H1 (cell line): ENCODE data around the gene CACNA1B. TPM values are rescaled to one million over a fixed set of nuclear protein-coding genes. Genes with fewer than 3 reads are reported as not detected.

Experiments
- CTCF ChIA-PET: fragments of 300-600 bp; sonication (Branson Sonifier 250); formaldehyde crosslinking; loops from one replicate; lab custom pipeline; 2021; ENCODE audit not compliant: partially characterized antibody; lab: Charles Lee
- POLR2A ChIA-PET: fragments of 300-600 bp; sonication (Branson Sonifier 250); formaldehyde crosslinking; loops from one replicate; lab custom pipeline; 2021; ENCODE audit warnings: inconsistent platforms; ENCODE audit not compliant: partially characterized antibody; lab: Charles Lee
- DNase-seq, 2 experiments: peaks; one replicate each; pipeline versions ENCODE4 v3.0.0 to v3.0.0-alpha.2; 2010 to 2022; ENCODE audit warnings: low spot score in 2 of 2, low read depth in 1 of 2, mixed read lengths in 1 of 2
- FAIRE-seq: peaks from 2 replicates; lab custom pipeline; 2011; peaks lifted over from hg19 to GRCh38; lab: Jason Lieb, UNC
- H2AFZ ChIP-seq: 2 replicates; pipeline ENCODE4 v1.8.1; 2012; ENCODE audit warnings: low read length, inconsistent platforms
- H2AK5ac ChIP-seq: 2 replicates; pipeline ENCODE4 v1.6.1; 2013; ENCODE audit warnings: low read depth, low read length
- H2BK120ac ChIP-seq: replicated peaks from 2 replicates; pipeline ENCODE3; 2013; ENCODE audit warnings: low read depth, low read length, inconsistent platforms
- H2BK12ac ChIP-seq: 2 replicates; pipeline ENCODE4 v1.6.1; 2013; ENCODE audit warnings: low read depth, low read length
- H2BK15ac ChIP-seq: 2 replicates; pipeline ENCODE4 v1.6.1; 2013; ENCODE audit warnings: low read length
- H2BK20ac ChIP-seq: 2 replicates; pipeline ENCODE4 v1.6.1; 2013; ENCODE audit warnings: low read length
- H2BK5ac ChIP-seq: 2 replicates; pipeline ENCODE4 v1.6.1; 2013; ENCODE audit warnings: low read depth, low read length
- H3K14ac ChIP-seq: 2 replicates; pipeline ENCODE4 v1.6.1; 2013; ENCODE audit warnings: inconsistent platforms; ENCODE audit not compliant: insufficient read length
- H3K18ac ChIP-seq: 2 replicates; pipeline ENCODE4 v1.6.1; 2013; ENCODE audit warnings: low read length; ENCODE audit errors: extremely low read depth
- H3K23ac ChIP-seq: 2 replicates; pipeline ENCODE4 v1.6.1; 2013; ENCODE audit warnings: inconsistent platforms; ENCODE audit not compliant: insufficient read length
- H3K23me2 ChIP-seq: 2 replicates; pipeline ENCODE4 v1.6.1; 2013; ENCODE audit warnings: low read depth, low read length
- H3K27ac ChIP-seq: 2 replicates; pipeline ENCODE4 v1.6.1; 2011; ENCODE audit warnings: low read depth, low read length, inconsistent platforms
- H3K27me3 ChIP-seq, 4 experiments: replicated peaks in 1 of 4; 1 replicate in 1 of 4; 2 replicates in 3 of 4; pipeline versions ENCODE4 v1.6.1 to v1.8.1; 2011 to 2013; ENCODE audit warnings: low read length in 3 of 4, mild to moderate bottlenecking in 3 of 4, inconsistent platforms in 2 of 4, mixed read lengths in 2 of 4, moderate library complexity in 1 of 4; ENCODE audit not compliant: control insufficient read depth in 3 of 4, insufficient read depth in 3 of 4; ENCODE audit errors: extremely low read depth in 1 of 4
- H3K36me3 ChIP-seq, 4 experiments: 2 replicates each; pipeline versions ENCODE4 v1.6.1 to v1.8.1; 2011 to 2013; ENCODE audit warnings: mild to moderate bottlenecking in 4 of 4, low read length in 3 of 4, moderate library complexity in 2 of 4, control low read depth in 1 of 4, inconsistent platforms in 1 of 4; ENCODE audit not compliant: insufficient read depth in 4 of 4, control insufficient read depth in 2 of 4
- H3K4ac ChIP-seq: replicated peaks from 2 replicates; pipeline ENCODE3; 2013; ENCODE audit warnings: low read length, low read depth, mixed read lengths, inconsistent platforms; ENCODE audit not compliant: insufficient read length
- H3K4me1 ChIP-seq, 4 experiments: replicated peaks in 1 of 4; 1 replicate in 1 of 4; 2 replicates in 3 of 4; pipeline versions ENCODE4 v1.6.1 to v1.8.1; 2011 to 2013; ENCODE audit warnings: low read length in 3 of 4, inconsistent platforms in 2 of 4, mixed read lengths in 1 of 4; ENCODE audit not compliant: insufficient read depth in 4 of 4, control insufficient read depth in 3 of 4
- H3K4me2 ChIP-seq, 2 experiments: 2 replicates each; pipeline versions ENCODE4 v1.6.1 to v1.8.1; 2011 to 2013; ENCODE audit warnings: low read depth in 2 of 2, low read length in 2 of 2, control low read depth in 1 of 2, inconsistent platforms in 1 of 2, mild to moderate bottlenecking in 1 of 2; ENCODE audit not compliant: insufficient read depth in 1 of 2
- H3K4me3 ChIP-seq, 4 experiments: fragments of 200-600, 300-600 bp in 1 of 4; sonication (generic), shearing (Covaris generic), sonication (Bioruptor Twin) in 1 of 4; 2 replicates each; pipeline versions ENCODE4 v1.5.1 to v1.8.1; 2011 to 2016; ENCODE audit warnings: low read length in 4 of 4, low read depth in 3 of 4, control low read depth in 2 of 4, inconsistent platforms in 2 of 4, mild to moderate bottlenecking in 2 of 4, mixed read lengths in 1 of 4, moderate library complexity in 1 of 4; ENCODE audit not compliant: insufficient read depth in 2 of 4; ENCODE audit errors: extremely low read depth in 1 of 4
- H3K56ac ChIP-seq: replicated peaks from 2 replicates; pipeline ENCODE3; 2013; ENCODE audit warnings: low read depth, mild to moderate bottlenecking, mixed read lengths, low read length, inconsistent platforms; ENCODE audit not compliant: insufficient read length
- H3K79me1 ChIP-seq: 2 replicates; pipeline ENCODE4 v1.6.1; 2013; ENCODE audit warnings: low read depth, low read length, control low read depth
- H3K79me2 ChIP-seq, 2 experiments: 2 replicates each; pipeline versions ENCODE4 v1.6.1 to v1.8.1; 2012 to 2013; ENCODE audit warnings: low read length in 2 of 2, mild to moderate bottlenecking in 2 of 2, inconsistent platforms in 1 of 2; ENCODE audit not compliant: insufficient read depth in 2 of 2, control insufficient read depth in 1 of 2
- H3K9ac ChIP-seq, 4 experiments: replicated peaks in 1 of 4; 1 replicate in 1 of 4; 2 replicates in 3 of 4; pipeline versions ENCODE4 v1.6.1 to v1.8.1; 2011 to 2013; ENCODE audit warnings: low read depth in 3 of 4, low read length in 3 of 4, control low read depth in 2 of 4, mild to moderate bottlenecking in 2 of 4, moderate library complexity in 2 of 4, inconsistent platforms in 1 of 4; ENCODE audit errors: extremely low read depth in 1 of 4
- H3K9me3 ChIP-seq, 2 experiments: 2 replicates each; pipeline versions ENCODE4 v1.6.1 to v1.8.1; 2012 to 2013; ENCODE audit warnings: mild to moderate bottlenecking in 2 of 2, moderate library complexity in 2 of 2, control low read depth in 1 of 2, inconsistent platforms in 1 of 2, low read depth in 1 of 2, low read length in 1 of 2, mixed read lengths in 1 of 2; ENCODE audit not compliant: insufficient read depth in 2 of 2
- H4K20me1 ChIP-seq, 2 experiments: replicated peaks in 1 of 2; 2 replicates each; pipeline versions ENCODE3 to v1.8.1; 2011 to 2013; ENCODE audit warnings: inconsistent platforms in 2 of 2, low read length in 2 of 2, mild to moderate bottlenecking in 1 of 2; ENCODE audit not compliant: insufficient read depth in 2 of 2, control insufficient read depth in 1 of 2
- H4K5ac ChIP-seq: 2 replicates; pipeline ENCODE4 v1.6.1; 2013; ENCODE audit warnings: low read length, low read depth, mixed read lengths, inconsistent platforms; ENCODE audit not compliant: insufficient read length
- H4K8ac ChIP-seq: 2 replicates; pipeline ENCODE4 v1.8.0; 2013; ENCODE audit warnings: mild to moderate bottlenecking, moderate library complexity, low read length, inconsistent platforms; ENCODE audit not compliant: insufficient read depth; ENCODE audit errors: extremely low read depth
- H4K91ac ChIP-seq: replicated peaks from 2 replicates; pipeline ENCODE3; 2013; ENCODE audit warnings: low read length, mixed read lengths, inconsistent platforms; ENCODE audit not compliant: insufficient read length
- ASH2L ChIP-seq: fragments of 200-600, 300-600 bp; sonication (generic); IDR thresholded peaks from one replicate; pipeline ENCODE4 v1.7.1; 2017; ENCODE audit warnings: low read length
- HDAC2 ChIP-seq, 2 experiments: fragments of 300-600 bp in 1 of 2; sonication (generic) in 1 of 2; IDR thresholded peaks; 2 replicates each; pipeline ENCODE4 v1.6.1; 2011 to 2012; ENCODE audit warnings: low read depth in 2 of 2, low read length in 2 of 2, mild to moderate bottlenecking in 2 of 2, moderate library complexity in 2 of 2, borderline replicate concordance in 1 of 2, inconsistent platforms in 1 of 2
- KDM5A ChIP-seq: fragments of 200-600 bp; IDR thresholded peaks from 2 replicates; pipeline ENCODE4 v1.7.1; 2012; ENCODE audit warnings: mild to moderate bottlenecking, low read length, inconsistent platforms, mixed read lengths
- RAD21 ChIP-seq, 2 experiments: IDR thresholded peaks in 1 of 2; conservative IDR thresholded peaks in 1 of 2; 2 replicates each; pipeline ENCODE4 v1.6.1; 2011; ENCODE audit warnings: low read depth in 2 of 2, low read length in 2 of 2, improper control_type of control experiment in 1 of 2, inconsistent platforms in 1 of 2, mild to moderate bottlenecking in 1 of 2, moderate library complexity in 1 of 2
- RBBP5 ChIP-seq: IDR thresholded peaks from 2 replicates; pipeline ENCODE4 v1.7.1; 2012; ENCODE audit warnings: low read depth, mild to moderate bottlenecking, inconsistent platforms, low read length, moderate library complexity, borderline replicate concordance
- SIX5 ChIP-seq: IDR thresholded peaks from 2 replicates; pipeline ENCODE4 v1.6.1; 2011; ENCODE audit warnings: mild to moderate bottlenecking, low read depth, low read length
- TAF1 ChIP-seq: IDR thresholded peaks from 2 replicates; pipeline ENCODE4 v1.6.1; 2011; ENCODE audit warnings: mild to moderate bottlenecking, low read depth, low read length
- TAF7 ChIP-seq: optimal IDR thresholded peaks from 2 replicates; pipeline ENCODE3; 2011; ENCODE audit warnings: low read depth, mild to moderate bottlenecking, inconsistent platforms, low read length, moderate library complexity, borderline replicate concordance
- WGBS, 2 experiments: shearing (Covaris generic) in 1 of 2; methylation state at CpG; one replicate each; pipeline versions ENCODE4 v1.1.6 to v1.1.7; 2013 to 2015; ENCODE audit warnings: low lambda C conversion rate in 2 of 2, mixed read lengths in 2 of 2, inconsistent platforms in 1 of 2, low coverage in 1 of 2, missing lambda C conversion rate in 1 of 2; ENCODE audit not compliant: insufficient replicate concordance in 2 of 2, insufficient coverage in 1 of 2, insufficient read length in 1 of 2; ENCODE audit errors: extremely low coverage in 1 of 2, missing lambda C conversion rate in 1 of 2; 5-methylcytosine and 5-hydroxymethylcytosine counted together
- polyA plus RNA-seq, 7 experiments: library from polyadenylated mRNA; depleted of rRNA in 3 of 7; stranded (reverse) in 5 of 7; unstranded in 2 of 7; fragments of >200 nt in 5 of 7; fragments of 200-250 nt in 2 of 7; gene quantifications; 1 replicate in 5 of 7; 2 replicates in 1 of 7; 4 replicates in 1 of 7; pipeline versions ENCODE4 v1.2.1 to v1.2.3, GENCODE V29; 2011 to 2013; ENCODE audit warnings: missing spikeins in 2 of 7, mixed read lengths in 2 of 7
- total RNA-seq: library from RNA; stranded (reverse); fragmentation: NEBNext Ultra II Directional; extraction: Animal tissue kit (Norgen Biotek cat#: 25700); gene quantifications from 2 replicates; pipeline ENCODE4 v1.2.1, GENCODE V29; 2021
- TF ChIP-seq, protein P1 (sequence below), 3 experiments: IDR thresholded peaks; 1 replicate in 2 of 3; 2 replicates in 1 of 3; pipeline versions ENCODE4 v1.5.1 to v1.6.1; 2011; ENCODE audit warnings: low read length in 3 of 3, mild to moderate bottlenecking in 3 of 3, inconsistent platforms in 2 of 3, low read depth in 1 of 3, moderate library complexity in 1 of 3; ENCODE audit not compliant: insufficient read depth in 1 of 3; ENCODE audit errors: control extremely low read depth in 1 of 3

Gene CACNA1B
- total and polyA plus RNA-seq, 2 of the 8 experiments (the other 6 are each of a cell fraction or from before 2014, with no cell fraction given), result 1.5 to 5.7 TPM

DNA sequence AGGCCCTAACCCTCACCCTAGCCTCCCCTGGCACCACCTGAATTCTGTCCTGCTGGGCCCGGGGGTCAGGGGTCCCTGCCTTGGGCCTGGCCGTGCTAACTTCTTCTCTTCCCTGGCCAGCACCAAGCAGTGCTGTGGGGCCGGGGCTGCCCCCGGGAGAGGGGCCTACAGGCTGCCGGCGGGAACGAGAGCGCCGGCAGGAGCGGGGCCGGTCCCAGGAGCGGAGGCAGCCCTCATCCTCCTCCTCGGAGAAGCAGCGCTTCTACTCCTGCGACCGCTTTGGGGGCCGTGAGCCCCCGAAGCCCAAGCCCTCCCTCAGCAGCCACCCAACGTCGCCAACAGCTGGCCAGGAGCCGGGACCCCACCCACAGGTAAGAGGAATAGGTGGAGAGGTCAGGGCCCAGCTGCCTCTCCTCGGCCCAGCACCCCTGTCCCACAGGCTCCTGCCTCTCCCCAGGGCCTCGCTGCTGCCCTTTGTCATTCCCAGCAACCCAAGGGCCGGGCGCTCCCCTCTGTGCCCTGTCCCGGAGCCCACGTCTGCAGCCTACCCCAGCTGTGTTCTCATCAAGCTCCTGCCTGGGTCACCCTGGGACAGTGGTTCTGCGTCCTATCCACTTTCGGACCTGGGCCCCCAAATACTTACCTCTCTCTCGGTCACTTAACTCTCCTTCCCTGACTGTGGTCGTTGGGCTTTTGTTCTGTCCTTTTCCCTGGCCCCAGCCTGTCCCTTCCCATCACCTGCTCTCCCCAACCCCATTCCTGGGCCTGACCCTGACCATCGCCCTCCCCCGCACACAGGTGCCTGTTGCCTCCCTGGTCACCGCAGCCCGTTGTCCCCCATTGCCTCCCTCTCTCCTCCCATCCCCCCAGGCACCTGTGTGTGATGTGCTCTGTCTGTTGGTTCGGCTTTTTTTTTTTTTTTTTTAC is 243.2 kb downstream of the CACNA1B start:
- H3K27me3 ChIP-seq, result no peaks in the 10 kb centered on the region
- H3K27ac ChIP-seq, result no peak overlapping the region
- no peaks in the 10 kb centered on the region for H3K79me1 ChIP-seq
- CTCF ChIA-PET, result no interaction called here
- no peak overlapping the region for H3K9ac ChIP-seq
- peaks cover 69 to 92% of the 10 kb centered on the region in 2 experiments for H3K9me3 ChIP-seq
- no peak overlapping the region for H2AFZ ChIP-seq
- H4K91ac ChIP-seq, result no peak overlapping the region
- H4K20me1 ChIP-seq, result no peaks in the 10 kb centered on the region
- no peak overlapping the region for H3K23ac ChIP-seq
- H3K4me1 ChIP-seq, result no peaks in the 10 kb centered on the region
- no peak overlapping the region for H3K4ac ChIP-seq
- no peak overlapping the region for H2BK120ac ChIP-seq
- H3K36me3 ChIP-seq, result peaks cover 0 to 8% (median 0%) of the 10 kb centered on the region in 4 experiments; a peak in 1 of 8 replicates
- H2BK15ac ChIP-seq, result no peak overlapping the region
- H3K18ac ChIP-seq, result no peak overlapping the region
- H2AK5ac ChIP-seq, result no peak overlapping the region
- no peak for DNase-seq
- no peak overlapping the region for H2BK12ac ChIP-seq
- POLR2A ChIA-PET, result no interaction called here
- no peak for FAIRE-seq
- 90% methylated on average over 27 of the region's 36 CpGs; no CpG with 5 or more reads in 1 of the 2 experiments for WGBS, 2 experiments
- no peak overlapping the region for H2BK5ac ChIP-seq
- H3K4me2 ChIP-seq, result no peak overlapping the region
- no peak overlapping the region for H4K8ac ChIP-seq
- no peak overlapping the region for H3K56ac ChIP-seq
- H3K79me2 ChIP-seq, result no peaks in the 10 kb centered on the region
- H2BK20ac ChIP-seq, result no peak overlapping the region
- no peak overlapping the region for H4K5ac ChIP-seq
- H3K23me2 ChIP-seq, result no peaks in the 10 kb centered on the region; the same call in 1 of the 2 replicates
- no peak overlapping the region for H3K14ac ChIP-seq
- no peak overlapping the region for H3K4me3 ChIP-seq
- TF ChIP-seq TAF7 (no peak), RBBP5 (no peak), HDAC2 (IDR thresholded peaks at IDR 0.05; ENCODE audit: borderline replicate concordance in 1 of 2, low read depth in 2 of 2, low read length in 2 of 2) (no peak), TAF1 (no peak), KDM5A (no peak), SIX5 (no peak), ASH2L (no peak), RAD21 (IDR thresholded peaks at IDR 0.05 in 1 of 2, conservative IDR thresholded peaks at IDR 0.05 in 1 of 2; ENCODE audit: low read depth in 2 of 2, low read length in 2 of 2) (no peak)
- TF ChIP-seq, protein P1, sequence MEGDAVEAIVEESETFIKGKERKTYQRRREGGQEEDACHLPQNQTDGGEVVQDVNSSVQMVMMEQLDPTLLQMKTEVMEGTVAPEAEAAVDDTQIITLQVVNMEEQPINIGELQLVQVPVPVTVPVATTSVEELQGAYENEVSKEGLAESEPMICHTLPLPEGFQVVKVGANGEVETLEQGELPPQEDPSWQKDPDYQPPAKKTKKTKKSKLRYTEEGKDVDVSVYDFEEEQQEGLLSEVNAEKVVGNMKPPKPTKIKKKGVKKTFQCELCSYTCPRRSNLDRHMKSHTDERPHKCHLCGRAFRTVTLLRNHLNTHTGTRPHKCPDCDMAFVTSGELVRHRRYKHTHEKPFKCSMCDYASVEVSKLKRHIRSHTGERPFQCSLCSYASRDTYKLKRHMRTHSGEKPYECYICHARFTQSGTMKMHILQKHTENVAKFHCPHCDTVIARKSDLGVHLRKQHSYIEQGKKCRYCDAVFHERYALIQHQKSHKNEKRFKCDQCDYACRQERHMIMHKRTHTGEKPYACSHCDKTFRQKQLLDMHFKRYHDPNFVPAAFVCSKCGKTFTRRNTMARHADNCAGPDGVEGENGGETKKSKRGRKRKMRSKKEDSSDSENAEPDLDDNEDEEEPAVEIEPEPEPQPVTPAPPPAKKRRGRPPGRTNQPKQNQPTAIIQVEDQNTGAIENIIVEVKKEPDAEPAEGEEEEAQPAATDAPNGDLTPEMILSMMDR (IDR thresholded peaks at IDR 0.05; ENCODE audit: control extremely low read depth in 1 of 3, insufficient read depth in 1 of 3, low read depth in 1 of 3, low read length in 3 of 3), result no peak
